ENCODE measurements around the gene SYT1.

DNA sequence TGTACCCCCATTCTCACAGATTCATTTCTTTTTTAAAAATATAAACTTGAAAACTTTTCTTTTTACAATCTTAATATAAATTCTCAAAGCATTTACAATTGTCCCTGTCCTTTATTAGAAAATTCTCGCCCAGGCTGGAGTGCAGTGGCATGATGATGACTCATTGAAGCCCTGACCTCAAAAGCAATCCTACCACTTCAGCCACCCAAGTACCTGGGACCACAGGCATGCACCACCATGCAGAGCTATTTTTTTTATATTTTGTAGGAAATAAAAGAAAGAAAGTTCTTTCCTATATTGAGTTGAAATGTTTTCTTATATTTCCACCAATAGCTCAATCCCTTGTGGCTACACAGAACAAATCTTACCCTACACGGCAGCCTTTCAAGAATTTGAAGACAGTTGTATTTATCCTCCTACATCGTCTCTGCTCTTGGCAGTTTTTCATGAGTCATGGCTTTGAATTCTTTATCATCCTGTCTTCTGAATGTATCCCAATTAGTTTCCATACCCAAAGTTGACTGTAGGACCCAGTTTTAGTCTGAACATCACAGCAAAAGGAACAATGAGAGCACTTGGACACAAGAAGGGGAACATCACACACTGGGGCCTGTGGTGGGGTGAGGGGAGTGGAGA is 52.4 kb downstream of the SYT1 start:
- TF ChIP-seq, protein P1, sequence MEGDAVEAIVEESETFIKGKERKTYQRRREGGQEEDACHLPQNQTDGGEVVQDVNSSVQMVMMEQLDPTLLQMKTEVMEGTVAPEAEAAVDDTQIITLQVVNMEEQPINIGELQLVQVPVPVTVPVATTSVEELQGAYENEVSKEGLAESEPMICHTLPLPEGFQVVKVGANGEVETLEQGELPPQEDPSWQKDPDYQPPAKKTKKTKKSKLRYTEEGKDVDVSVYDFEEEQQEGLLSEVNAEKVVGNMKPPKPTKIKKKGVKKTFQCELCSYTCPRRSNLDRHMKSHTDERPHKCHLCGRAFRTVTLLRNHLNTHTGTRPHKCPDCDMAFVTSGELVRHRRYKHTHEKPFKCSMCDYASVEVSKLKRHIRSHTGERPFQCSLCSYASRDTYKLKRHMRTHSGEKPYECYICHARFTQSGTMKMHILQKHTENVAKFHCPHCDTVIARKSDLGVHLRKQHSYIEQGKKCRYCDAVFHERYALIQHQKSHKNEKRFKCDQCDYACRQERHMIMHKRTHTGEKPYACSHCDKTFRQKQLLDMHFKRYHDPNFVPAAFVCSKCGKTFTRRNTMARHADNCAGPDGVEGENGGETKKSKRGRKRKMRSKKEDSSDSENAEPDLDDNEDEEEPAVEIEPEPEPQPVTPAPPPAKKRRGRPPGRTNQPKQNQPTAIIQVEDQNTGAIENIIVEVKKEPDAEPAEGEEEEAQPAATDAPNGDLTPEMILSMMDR (conservative IDR thresholded peaks at IDR 0.05; ENCODE audit: low read length) = no peak
- TF ChIP-seq EZH2phosphoT487 (IDR thresholded peaks at IDR 0.05; ENCODE audit: borderline replicate concordance, low read depth, low read length) = no peak

Measured in OCI-LY7 (cell line).